Adrenal gland (tissue), 12 donors: ENCODE data around the gene OR2J3. TPM values are rescaled to one million over a fixed set of nuclear protein-coding genes. Genes with fewer than 3 reads are reported as not detected.

Experiments used
- DNase-seq, 7 donors: peaks; one replicate each; pipeline ENCODE4 v3.0.0-alpha.2; 2019 to 2020
- H3K27ac ChIP-seq, 5 donors: fragments of 200-600 bp; sonication (generic) in 4 of 5; 1 replicate in 3 of 5; 2 replicates in 2 of 5; pipeline versions ENCODE4 v1.5.1 to v1.8.0; 2016 to 2020; ENCODE audit warnings: mild to moderate bottlenecking in 1 of 5
- H3K27me3 ChIP-seq: fragments of 200-600 bp; 2 replicates; pipeline ENCODE4 v1.8.0; 2021
- H3K36me3 ChIP-seq, 2 donors: fragments of 200-600 bp; replicated peaks in 1 of 2; 1 replicate in 1 of 2; 2 replicates in 1 of 2; pipeline versions ENCODE4 v1.5.1 to v1.8.0; 2018 to 2022
- H3K4me1 ChIP-seq, 2 donors: fragments of 200-600 bp; replicated peaks in 1 of 2; 1 replicate in 1 of 2; 2 replicates in 1 of 2; pipeline versions ENCODE4 v1.5.1 to v1.8.0; 2018 to 2021
- H3K4me3 ChIP-seq, 4 donors: fragments of 200-600 bp; sonication (generic) in 3 of 4; one replicate each; pipeline ENCODE4 v1.5.1; 2016 to 2018
- H3K9me3 ChIP-seq, 3 donors: fragments of 200-600 bp; sonication (generic) in 1 of 3; replicated peaks in 1 of 3; 1 replicate in 2 of 3; 2 replicates in 1 of 3; pipeline versions ENCODE4 v1.5.1 to v1.8.0; 2016 to 2021
- CTCF ChIP-seq, 6 experiments: fragments of 450-650 bp in 4 of 6; fragments of 200-600 bp in 2 of 6; sonication (generic) in 1 of 6; IDR thresholded peaks; 1 replicate in 5 of 6; 2 replicates in 1 of 6; pipeline versions ENCODE4 v1.5.1 to v1.8.0; 2016 to 2021; ENCODE audit warnings: antibody characterized with exemption in 6 of 6, mild to moderate bottlenecking in 2 of 6, moderate library complexity in 1 of 6
- POLR2A ChIP-seq, 2 donors: fragments of 450-650 bp; IDR thresholded peaks; one replicate each; pipeline ENCODE4 v1.6.1; 2017; ENCODE audit warnings: antibody characterized with exemption in 2 of 2, mild to moderate bottlenecking in 2 of 2, moderate library complexity in 1 of 2
- WGBS, 4 donors: extraction: QIAGEN DNeasy Blood & Tissue Kit in 2 of 4; methylation state at CpG; one replicate each; pipeline versions ENCODE4 v1.1.5 to v1.1.7; 2013 to 2017; 5-methylcytosine and 5-hydroxymethylcytosine counted together
- intact Hi-C, 2 donors: fragments of 100-400 bp; cut with DNase I; formaldehyde crosslinking; loops; one replicate each; pipeline versions ENCODE4 v1.14.1 to v1.15.0; 2022 to 2023
- polyA plus RNA-seq, 3 donors: library from polyadenylated mRNA; stranded (reverse); fragments of 200-250 nt in 2 of 3; fragments of 350-450 nt in 1 of 3; fragmentation: Illumina TruSeq in 1 of 3; extraction: RNeasy Lipid Tissue Mini Kit (QIAGEN cat#74804) in 1 of 3; gene quantifications; one replicate each; pipeline ENCODE4 v1.2.3, GENCODE V29; 2013 to 2014
- total RNA-seq, 9 donors: library from RNA; depleted of rRNA in 4 of 9; stranded (reverse); fragments of >200 nt in 4 of 9; fragments of 120-200 nt in 1 of 9; fragmentation: NEBNext Ultra II Directional in 1 of 9; extraction: Animal tissue kit (Norgen Biotek cat#: 25700) in 1 of 9; gene quantifications; one replicate each; pipeline versions ENCODE4 v1.1.0 to v1.2.4, GENCODE V29; 2013 to 2023
- donor health status: healthy with polysubstance abuse.
- donor health status: Bipolar disorder and iron deficiency.
- donor health status: DM: yes; HTN: yes; CAD: no.
- donor health status: DM: no; HTN: no; CAD: no.
- donor health status: DM: no; HTN: no; CAD: no.
- donor health status: DM: yes; HTN: yes; CAD: no.

The OR2J3 gene
- total and polyA plus RNA-seq, 12 donors: not detected

GRCh38 chr6:29131691-29132090, 23.8 kb downstream of the OR2J3 start:
- TF ChIP-seq POLR2A (IDR thresholded peaks at IDR 0.05): no peak
- no peak for TF ChIP-seq CTCF (IDR thresholded peaks at IDR 0.05)
- WGBS, 4 donors: 51 to 72% (median 72%) methylated on average over 2 of the region's 2 CpGs
- Histone ChIP-seq H3K36me3 (no peaks in the 10 kb centered on the region), H3K4me1 (no peaks in the 10 kb centered on the region), H3K9me3 (no peaks in the 10 kb centered on the region), H3K27me3 (no peaks in the 10 kb centered on the region), H3K27ac (no peak overlapping the region), H3K4me3 (no peak overlapping the region)
- intact Hi-C loops: no loop called here
- DNase-seq: no peak

GRCh38 chr6:29137724-29138123, 29.9 kb downstream of the OR2J3 start:
- TF ChIP-seq CTCF (IDR thresholded peaks at IDR 0.05) (no peak), POLR2A (IDR thresholded peaks at IDR 0.05) (no peak)
- Histone ChIP-seq H3K27me3 (no peaks in the 10 kb centered on the region), H3K27ac (no peak overlapping the region), H3K4me1 (no peaks in the 10 kb centered on the region), H3K9me3 (no peaks in the 10 kb centered on the region), H3K36me3 (no peaks in the 10 kb centered on the region), H3K4me3 (no peak overlapping the region)
- intact Hi-C loops: no loop called here
- WGBS, 4 donors: 78 to 83% (median 81%) methylated on average over 4 of the region's 4 CpGs
- no peak for DNase-seq

GRCh38 chr6:29141606-29142005, 33.7 kb downstream of the OR2J3 start:
- Histone ChIP-seq H3K27ac (no peak overlapping the region), H3K9me3 (no peaks in the 10 kb centered on the region), H3K4me1 (no peaks in the 10 kb centered on the region), H3K4me3 (no peak overlapping the region), H3K36me3 (no peaks in the 10 kb centered on the region), H3K27me3 (no peaks in the 10 kb centered on the region)
- intact Hi-C loops: no loop called here
- 83 to 97% (median 94%) methylated on average over 1 of the region's 1 CpG for WGBS, 4 donors
- no peak for TF ChIP-seq CTCF (IDR thresholded peaks at IDR 0.05)
- TF ChIP-seq POLR2A (IDR thresholded peaks at IDR 0.05): no peak
- no peak for DNase-seq

GRCh38 chr6:29142309-29142708, 34.5 kb downstream of the OR2J3 start:
- DNase-seq: no peak
- H3K4me1 ChIP-seq: no peaks in the 10 kb centered on the region
- intact Hi-C loops: no loop called here
- no peaks in the 10 kb centered on the region for H3K36me3 ChIP-seq
- no peak overlapping the region for H3K27ac ChIP-seq
- no peaks in the 10 kb centered on the region for H3K9me3 ChIP-seq
- TF ChIP-seq POLR2A (IDR thresholded peaks at IDR 0.05): no peak
- no peak for TF ChIP-seq CTCF (IDR thresholded peaks at IDR 0.05)
- H3K4me3 ChIP-seq: no peak overlapping the region
- H3K27me3 ChIP-seq: no peaks in the 10 kb centered on the region
